K562 treated with DMSO at 1 percent for 4 hours (cell line): ENCODE measurements around the gene OLIG1. TPM values are rescaled to one million over a fixed set of nuclear protein-coding genes. Genes with fewer than 3 reads are reported as not detected.

Experiments used
- total RNA-seq: library from RNA; unstranded; fragments of 300-600 nt; gene quantifications from 2 replicates; pipeline ENCODE4 v1.2.3, GENCODE V29; 2022; ENCODE audit not compliant: insufficient read depth

Gene OLIG1
- not detected in 2 replicates for total RNA-seq

GRCh38 chr21:33069994-33070743, at the start of gene OLIG1:
OLIG1 (plus strand) TSS chr21:33070141; CDS start chr21:33070247, 106 bp downstream.

GRCh38 chr21:33025489-33026442, 44.2 kb upstream of the OLIG1 start, which contains the start of gene OLIG2:
OLIG2 (plus strand) TSS chr21:33025935; CDS start chr21:33026863, 928 bp downstream.

Other genes with a start within 250 kb of the OLIG1 start
- gene OLIG2, start 44.2 kb upstream of the OLIG1 start, total RNA-seq, result not detected in 2 replicates
- gene IFNAR2, start 159.8 kb downstream of the OLIG1 start, total RNA-seq, result 18.7 and 22.0 TPM in 2 replicates
- gene IL10RB, start 196.2 kb downstream of the OLIG1 start, total RNA-seq, result 28.2 and 31.4 TPM in 2 replicates